Neural progenitor cell (in vitro differentiated cells): ENCODE results near the gene MGST2.

Experiments
- CTCF ChIP-seq: fragments of 200-600 bp; sonication (generic); IDR thresholded peaks from 2 replicates; pipeline ENCODE4 v1.5.1; 2017; ENCODE audit warnings: antibody characterized with exemption, mild to moderate bottlenecking
- EZH2 ChIP-seq: fragments of 200-600 bp; sonication (generic); IDR thresholded peaks from 2 replicates; pipeline ENCODE4 v1.6.1; 2017; ENCODE audit warnings: antibody characterized with exemption, mild to moderate bottlenecking, moderate library complexity
- EZH2phosphoT487 ChIP-seq: fragments of 200-600 bp; sonication (generic); IDR thresholded peaks from 2 replicates; pipeline ENCODE4 v1.6.1; 2017; ENCODE audit warnings: antibody characterized with exemption

- no peak for TF ChIP-seq CTCF
- TF ChIP-seq EZH2phosphoT487: no peak
- no peak for TF ChIP-seq EZH2
Observed at GRCh38 chr4:139629436-139630125, 36.0 kb upstream of the MGST2 start.
